Measurements from ENCODE around the gene PRSS48. TPM values are rescaled to one million over a fixed set of nuclear protein-coding genes. Genes with fewer than 3 reads are reported as not detected.

Gene PRSS48
- total and polyA plus RNA-seq, 10 of the 15 experiments (the other 5 are each of a cell fraction or from before 2014, with no cell fraction given) = not detected

GRCh38 chr4:151304226-151304625 lies 27.3 kb downstream of the PRSS48 start (continued):
- no peak for TF ChIP-seq PAX8 (IDR thresholded peaks at IDR 0.05)

GRCh38 chr4:151304755-151305154 lies 27.8 kb downstream of the PRSS48 start:
- Histone ChIP-seq H3K4me2 (ENCODE audit: control insufficient read depth, insufficient read depth) (no peak overlapping the region), H3K9ac (ENCODE audit: control insufficient read depth, insufficient read depth, low read length) (no peak overlapping the region), H3K4me1 (ENCODE audit: control insufficient read depth, insufficient read depth, low read length) (no peaks in the 10 kb centered on the region), H2AFZ (ENCODE audit: control insufficient read depth, low read depth, low read length) (no peak overlapping the region), H3K27ac (ENCODE audit: control insufficient read depth, insufficient read depth) (no peak overlapping the region), H3K36me3 (ENCODE audit: control insufficient read depth in 2 of 2, insufficient read depth in 2 of 2, low read length in 1 of 2) (no peaks in the 10 kb centered on the region), H3K9me3 (replicated peaks; ENCODE audit: control insufficient read depth, insufficient read depth, low read length) (no peaks in the 10 kb centered on the region), H3K4me3 (no peak overlapping the region), H4K20me1 (ENCODE audit: control insufficient read depth, insufficient read depth) (no peaks in the 10 kb centered on the region), H3K79me2 (ENCODE audit: control insufficient read depth, insufficient read depth, low read length) (no peaks in the 10 kb centered on the region), H3K27me3 (replicated peaks in 1 of 2; ENCODE audit: control insufficient read depth in 2 of 2, insufficient read depth in 2 of 2, low read length in 1 of 2) (no peaks in the 10 kb centered on the region)
- FAIRE-seq (no peak), DNase-seq (ENCODE audit: low read depth, low spot score) (no peak), ATAC-seq (peak; percentile 72)
- in situ Hi-C loops (cut with MboI) = no loop called here
- intact Hi-C loops (cut with micrococcal nuclease; ENCODE audit: unreplicated experiment) = no loop called here
- SMC1A ChIA-PET (ENCODE audit: uncharacterized antibody, unreplicated experiment) = no interaction called here
- RAD21 ChIA-PET (ENCODE audit: unreplicated experiment) = no interaction called here
- POLR2A ChIA-PET = interaction anchor here (1.1 kb wide), 1 partner anchor 18 kb away, joined by 7 read pairs; no protein-coding TSS in a partner anchor
- CTCF ChIA-PET = interaction anchor here (1.2 kb wide), 1 partner anchor 28 kb away, joined by 3 read pairs; no protein-coding TSS in a partner anchor
- no TSS peak for BruUV-seq (replicated peaks)
- TF ChIP-seq ESRRA (IDR thresholded peaks at IDR 0.05; ENCODE audit: low read length) (no peak), YY1 (IDR thresholded peaks at IDR 0.05; ENCODE audit: low read depth, low read length) (no peak), KAT2A (conservative IDR thresholded peaks at IDR 0.05; ENCODE audit: control insufficient read depth, low read depth, low read length) (no peak), ZNF207 (IDR thresholded peaks at IDR 0.05; ENCODE audit: borderline replicate concordance) (no peak), E2F8 (IDR thresholded peaks at IDR 0.05; ENCODE audit: low read depth, partially characterized antibody) (no peak), CEBPB (IDR thresholded peaks at IDR 0.05; ENCODE audit: borderline replicate concordance in 1 of 2, low read depth in 2 of 2, low read length in 2 of 2) (no peak), MEF2B (IDR thresholded peaks at IDR 0.05; ENCODE audit: partially characterized antibody, poor library complexity, severe bottlenecking) (no peak), POLR2A (IDR thresholded peaks at IDR 0.05; ENCODE audit: low read depth, low read length) (no peak), CUX1 (IDR thresholded peaks at IDR 0.05; ENCODE audit: insufficient replicate concordance, low read depth, low read length) (no peak), RCOR1 (conservative IDR thresholded peaks at IDR 0.05; ENCODE audit: low read depth, low read length) (no peak), TCF12 (IDR thresholded peaks at IDR 0.05; ENCODE audit: low read depth, low read length) (no peak), EED (IDR thresholded peaks at IDR 0.05; ENCODE audit: low read depth) (no peak), CTCF (IDR thresholded peaks at IDR 0.05 in 2 of 3, conservative IDR thresholded peaks at IDR 0.05 in 1 of 3; ENCODE audit: control insufficient read depth in 2 of 3, extremely low read depth in 1 of 3, insufficient read depth in 1 of 3, low read depth in 3 of 3, low read length in 3 of 3) (no peak), NR2F1 (conservative IDR thresholded peaks at IDR 0.05) (no peak)

Data from GM12878 (cell line).